GM12865 (cell line): ENCODE measurements around the gene PLA2G4F.

Experiments used
- DNase-seq: peaks from one replicate; pipeline ENCODE4 v3.0.0; 2010; ENCODE audit warnings: low read depth
- H3K4me3 ChIP-seq: 2 replicates; pipeline ENCODE4 v1.5.1; 2011; ENCODE audit warnings: mild to moderate bottlenecking, low read depth, low read length, control low read depth
- CTCF ChIP-seq: IDR thresholded peaks from 2 replicates; pipeline ENCODE4 v1.5.1; 2011; ENCODE audit warnings: low read length, control low read depth, low read depth, inconsistent platforms; ENCODE audit not compliant: insufficient read depth; ENCODE audit errors: missing control alignments

The PLA2G4F gene

GRCh38 chr15:42138411-42138810 is 18.0 kb downstream of the PLA2G4F start:
- TF ChIP-seq CTCF, result no peak
- DNase-seq, result no peak
- no peak overlapping the region for H3K4me3 ChIP-seq

GRCh38 chr15:42137461-42138261 is 18.8 kb downstream of the PLA2G4F start:
- TF ChIP-seq CTCF, result peak; percentile 48
- peak; percentile 41 for DNase-seq
- no peak overlapping the region for H3K4me3 ChIP-seq

- DNase-seq, result no peak
- TF ChIP-seq CTCF, result no peak
- no peak overlapping the region for H3K4me3 ChIP-seq
Observed at GRCh38 chr15:42136513-42136912, 19.9 kb downstream of the PLA2G4F start.

- no peak for DNase-seq
- H3K4me3 ChIP-seq, result no peak overlapping the region
- TF ChIP-seq CTCF, result no peak
Observed at GRCh38 chr15:42135351-42135750, 21.1 kb downstream of the PLA2G4F start.

- no peak for DNase-seq
- no peak overlapping the region for H3K4me3 ChIP-seq
- no peak for TF ChIP-seq CTCF
Observed at GRCh38 chr15:42134617-42135245, 21.7 kb downstream of the PLA2G4F start.

GRCh38 chr15:42133886-42134502 is 22.4 kb downstream of the PLA2G4F start:
- no peak overlapping the region for H3K4me3 ChIP-seq
- TF ChIP-seq CTCF, result peak; percentile 85
- peak; percentile 70 for DNase-seq
